GM21526 (cell line): ENCODE measurements around the gene C15orf61.

Experiments used
- ATAC-seq: cut with Tn5 transposase; IDR thresholded peaks from one replicate; pipeline ENCODE4 v1.9.1; 2021; ENCODE audit warnings: moderate library complexity; ENCODE audit not compliant: unreplicated experiment, low FRiP score

Gene C15orf61

GRCh38 chr15:67579164-67579563 is 58.2 kb downstream of the C15orf61 start:
- ATAC-seq, result no peak
